ENCODE measurements around the gene GFPT1.

DNA sequence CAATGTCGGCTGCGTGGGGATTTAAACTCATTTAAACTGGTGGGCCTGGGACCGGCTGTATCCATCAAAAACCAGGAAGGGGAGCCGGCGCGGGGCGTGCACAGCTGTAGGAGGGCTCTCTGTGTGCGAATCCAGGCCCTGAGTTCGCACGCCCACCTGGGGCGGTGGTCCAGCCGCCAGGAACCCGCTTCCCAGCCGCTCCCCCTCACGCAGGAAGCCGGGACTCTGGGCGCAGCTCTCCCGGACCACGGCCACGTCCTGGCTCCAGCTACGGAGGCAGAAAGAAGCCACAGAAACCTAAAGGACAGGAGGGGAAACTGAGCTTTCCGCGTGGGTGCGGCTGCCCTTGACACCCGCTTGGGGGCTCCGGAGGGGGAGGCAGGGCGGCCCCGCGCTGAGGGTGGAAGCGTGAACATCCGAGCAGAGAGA, 80.6 kb downstream of the GFPT1 start:
- no peak for TF ChIP-seq POLR2A (IDR thresholded peaks at IDR 0.05; ENCODE audit: extremely low read depth, insufficient read length)
- TF ChIP-seq MYC (IDR thresholded peaks at IDR 0.05; ENCODE audit: low read depth, low read length), result no peak
- TF ChIP-seq, protein P1, sequence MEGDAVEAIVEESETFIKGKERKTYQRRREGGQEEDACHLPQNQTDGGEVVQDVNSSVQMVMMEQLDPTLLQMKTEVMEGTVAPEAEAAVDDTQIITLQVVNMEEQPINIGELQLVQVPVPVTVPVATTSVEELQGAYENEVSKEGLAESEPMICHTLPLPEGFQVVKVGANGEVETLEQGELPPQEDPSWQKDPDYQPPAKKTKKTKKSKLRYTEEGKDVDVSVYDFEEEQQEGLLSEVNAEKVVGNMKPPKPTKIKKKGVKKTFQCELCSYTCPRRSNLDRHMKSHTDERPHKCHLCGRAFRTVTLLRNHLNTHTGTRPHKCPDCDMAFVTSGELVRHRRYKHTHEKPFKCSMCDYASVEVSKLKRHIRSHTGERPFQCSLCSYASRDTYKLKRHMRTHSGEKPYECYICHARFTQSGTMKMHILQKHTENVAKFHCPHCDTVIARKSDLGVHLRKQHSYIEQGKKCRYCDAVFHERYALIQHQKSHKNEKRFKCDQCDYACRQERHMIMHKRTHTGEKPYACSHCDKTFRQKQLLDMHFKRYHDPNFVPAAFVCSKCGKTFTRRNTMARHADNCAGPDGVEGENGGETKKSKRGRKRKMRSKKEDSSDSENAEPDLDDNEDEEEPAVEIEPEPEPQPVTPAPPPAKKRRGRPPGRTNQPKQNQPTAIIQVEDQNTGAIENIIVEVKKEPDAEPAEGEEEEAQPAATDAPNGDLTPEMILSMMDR (IDR thresholded peaks at IDR 0.05; ENCODE audit: low read depth, low read length), result no peak
- TF ChIP-seq, protein P2, sequence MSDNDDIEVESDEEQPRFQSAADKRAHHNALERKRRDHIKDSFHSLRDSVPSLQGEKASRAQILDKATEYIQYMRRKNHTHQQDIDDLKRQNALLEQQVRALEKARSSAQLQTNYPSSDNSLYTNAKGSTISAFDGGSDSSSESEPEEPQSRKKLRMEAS (IDR thresholded peaks at IDR 0.05; ENCODE audit: low read depth, low read length), result no peak

Data from NB4 (cell line).